ENCODE results near the gene LACRT.

GRCh38 chr12:54648265-54648664 is 13.6 kb upstream of the LACRT start, which contains the start of gene DCD:
- no peak for TF ChIP-seq CTCF (conservative IDR thresholded peaks at IDR 0.05)
- TF ChIP-seq ZFX (IDR thresholded peaks at IDR 0.05) = no peak

Measured in C4-2B (cell line).